Ovary (tissue), 10 donors: ENCODE data around the gene POU4F1. TPM values are rescaled to one million over a fixed set of nuclear protein-coding genes. Genes with fewer than 3 reads are reported as not detected.
"Not testable (repeated sequence)": the region's sequence is repeated elsewhere in the genome, so short reads cannot be mapped to it uniquely, and the experiment has no call there.

Experiments used
- DNase-seq, 5 donors: peaks; one replicate each; pipeline ENCODE4 v3.0.0-alpha.2; 2019 to 2020
- H3K27ac ChIP-seq, 2 donors: fragments of 200-600 bp; one replicate each; pipeline versions ENCODE4 v1.5.1 to v1.8.0; 2019 to 2022
- H3K27me3 ChIP-seq: fragments of 200-600 bp; one replicate; pipeline ENCODE4 v1.8.0; 2022
- H3K36me3 ChIP-seq: fragments of 200-600 bp; sonication (generic); one replicate; pipeline ENCODE4 v1.5.1; 2019
- H3K4me1 ChIP-seq: one replicate; pipeline ENCODE4 v1.8.1; 2013; ENCODE audit warnings: mild to moderate bottlenecking, moderate library complexity; ENCODE audit not compliant: insufficient read depth
- H3K4me3 ChIP-seq: fragments of 200-600 bp; sonication (generic); one replicate; pipeline ENCODE4 v1.5.1; 2017
- H3K9me3 ChIP-seq, 2 donors: fragments of 200-600 bp in 1 of 2; sonication (generic) in 1 of 2; one replicate each; pipeline versions ENCODE4 v1.5.1 to v1.8.1; 2013 to 2019; ENCODE audit warnings: mild to moderate bottlenecking in 1 of 2, moderate library complexity in 1 of 2
- CTCF ChIP-seq, 3 donors: fragments of 450-650 bp in 2 of 3; fragments of 200-600 bp in 1 of 3; IDR thresholded peaks; one replicate each; pipeline versions ENCODE4 v1.5.1 to v1.8.0; 2016 to 2022; ENCODE audit warnings: antibody characterized with exemption in 3 of 3, mild to moderate bottlenecking in 1 of 3
- EP300 ChIP-seq: sonication (generic); formaldehyde crosslinking; IDR thresholded peaks from one replicate; pipeline ENCODE4 v1.6.1; 2017; ENCODE audit warnings: antibody characterized with exemption
- POLR2A ChIP-seq: fragments of 450-650 bp; IDR thresholded peaks from one replicate; pipeline ENCODE4 v1.6.1; 2017; ENCODE audit warnings: antibody characterized with exemption, mild to moderate bottlenecking, moderate library complexity
- WGBS, 3 donors: extraction: QIAGEN DNeasy Blood & Tissue Kit in 1 of 3; methylation state at CpG; one replicate each; pipeline versions ENCODE4 v1.1.5 to v1.1.7; 2013 to 2017; 5-methylcytosine and 5-hydroxymethylcytosine counted together
- intact Hi-C, 4 donors: fragments of 100-400 bp; cut with DNase I; formaldehyde crosslinking; loops; one replicate each; pipeline versions ENCODE4 v1.11.0 to v1.15.1; 2022 to 2023
- long read RNA-seq, 3 donors: library from polyadenylated mRNA in 2 of 3; unstranded in 2 of 3; transcript quantifications; one replicate each; pipeline ENCODE4 v2.0.0 and lab custom pipeline, GENCODE V29; 2021 to 2026
- polyA plus RNA-seq, 2 donors: library from polyadenylated mRNA; stranded (reverse); fragments of 200-250 nt in 1 of 2; fragments of 350-450 nt in 1 of 2; fragmentation: Illumina TruSeq in 1 of 2; extraction: RNeasy Lipid Tissue Mini Kit (QIAGEN cat#74804) in 1 of 2; gene quantifications; one replicate each; pipeline ENCODE4 v1.2.3, GENCODE V29; 2013 to 2014
- total RNA-seq, 7 donors: library from RNA; depleted of rRNA in 2 of 7; stranded (reverse); fragments of >200 nt in 2 of 7; fragmentation: NEBNext Ultra II Directional in 3 of 7; extraction: Animal tissue kit (Norgen Biotek cat#: 25700) in 3 of 7; gene quantifications; one replicate each; pipeline versions ENCODE4 v1.1.0 to v1.2.4, GENCODE V29; 2016 to 2023
- donor health status: DM: no; HTN: no; CAD: no; lungs with moderate emphysema.
- donor health status: DM: no; HTN: no; CAD: no.
- donor health status: Bipolar disorder and iron deficiency.
- donor health status: DM: yes; HTN: yes; CAD: no.
- donor health status: DM: no; HTN: no; CAD: no.
- donor health status: DM: yes; HTN: yes; CAD: no.

The POU4F1 gene
- total RNA-seq, result not detected
- under 1 TPM in 1 of 2 donors, not detected in 1; 0.02 TPM for polyA plus RNA-seq
- long read RNA-seq, donor 1, result 0 reads
- long read RNA-seq, donor 2, result 0 reads
- long read RNA-seq, donor 3, result 0 reads

- Histone ChIP-seq H3K27ac (no peak within 1 kb of the TSS), H3K4me1 (peaks cover 17% of the 10 kb centered on the region), H3K9me3 (no peaks in the 10 kb centered on the region), H3K27me3 (no peaks in the 10 kb centered on the region), H3K36me3 (no peaks in the 10 kb centered on the region), H3K4me3 (peak within 1 kb of the TSS; percentile 24)
- 1 to 2% (median 1%) methylated on average over 68 to 80 of the region's 80 CpGs for WGBS, 3 donors
- intact Hi-C loops, result no loop called here
- TF ChIP-seq POLR2A (no peak), EP300 (no peak), CTCF (IDR thresholded peaks at IDR 0.05) (no peak)
- DNase-seq, result no peak
Observed at GRCh38 chr13:78603240-78603957, at the start of gene POU4F1. Gene POU4F1, minus strand, starts transcription at chr13:78603552. Its CDS starts 226 bp downstream, at chr13:78603326.

- peaks cover 2% of the 10 kb centered on the region for H3K4me1 ChIP-seq
- TF ChIP-seq POLR2A (no peak), EP300 (no peak), CTCF (IDR thresholded peaks at IDR 0.05) (no peak)
- DNase-seq, result no peak
- H3K36me3 ChIP-seq, result no peaks in the 10 kb centered on the region
- H3K4me3 ChIP-seq, result no peak overlapping the region
- no peaks in the 10 kb centered on the region for H3K27me3 ChIP-seq
- intact Hi-C loops, result no loop called here
- no peak overlapping the region for H3K27ac ChIP-seq
- 91 to 100% (median 98%) methylated on average over 1 of the region's 1 CpG for WGBS, 3 donors
- no peaks in the 10 kb centered on the region for H3K9me3 ChIP-seq
Observed at GRCh38 chr13:78652651-78653050, 49.3 kb upstream of the POU4F1 start.

- no peak overlapping the region for H3K27ac ChIP-seq
- H3K27me3 ChIP-seq, result no peaks in the 10 kb centered on the region
- no peaks in the 10 kb centered on the region for H3K36me3 ChIP-seq
- peaks cover 1% of the 10 kb centered on the region for H3K4me1 ChIP-seq
- no peaks in the 10 kb centered on the region for H3K9me3 ChIP-seq
- TF ChIP-seq CTCF (IDR thresholded peaks at IDR 0.05) (no peak), POLR2A (no peak), EP300 (no peak)
- WGBS, 3 donors, result 88 to 91% (median 89%) methylated on average over 2 of the region's 2 CpGs
- H3K4me3 ChIP-seq, result no peak overlapping the region
- intact Hi-C loops, result no loop called here
- no peak for DNase-seq
Observed at GRCh38 chr13:78650717-78651083, 47.3 kb upstream of the POU4F1 start.

- no peaks in the 10 kb centered on the region for H3K36me3 ChIP-seq
- intact Hi-C loops, result no loop called here
- no peaks in the 10 kb centered on the region for H3K9me3 ChIP-seq
- 54 to 71% (median 56%) methylated on average over 3 of the region's 3 CpGs for WGBS, 3 donors
- TF ChIP-seq POLR2A (no peak), CTCF (IDR thresholded peaks at IDR 0.05) (no peak), EP300 (no peak)
- no peaks in the 10 kb centered on the region for H3K27me3 ChIP-seq
- peaks cover 1% of the 10 kb centered on the region for H3K4me1 ChIP-seq
- no peak overlapping the region for H3K4me3 ChIP-seq
- no peak for DNase-seq
- H3K27ac ChIP-seq, result no peak overlapping the region
Observed at GRCh38 chr13:78649997-78650716, 46.8 kb upstream of the POU4F1 start.

- intact Hi-C loops, H3K4me1 ChIP-seq, H3K27ac ChIP-seq, DNase-seq, H3K36me3 ChIP-seq, H3K27me3 ChIP-seq, H3K4me3 ChIP-seq, H3K9me3 ChIP-seq: not testable (repeated sequence)
- 33 to 45% (median 35%) methylated on average over 11 of the region's 11 CpGs for WGBS, 3 donors
Observed at GRCh38 chr13:78647109-78647678, 43.8 kb upstream of the POU4F1 start.
